ENCODE results near the gene GALNTL6.

The GALNTL6 gene

DNA sequence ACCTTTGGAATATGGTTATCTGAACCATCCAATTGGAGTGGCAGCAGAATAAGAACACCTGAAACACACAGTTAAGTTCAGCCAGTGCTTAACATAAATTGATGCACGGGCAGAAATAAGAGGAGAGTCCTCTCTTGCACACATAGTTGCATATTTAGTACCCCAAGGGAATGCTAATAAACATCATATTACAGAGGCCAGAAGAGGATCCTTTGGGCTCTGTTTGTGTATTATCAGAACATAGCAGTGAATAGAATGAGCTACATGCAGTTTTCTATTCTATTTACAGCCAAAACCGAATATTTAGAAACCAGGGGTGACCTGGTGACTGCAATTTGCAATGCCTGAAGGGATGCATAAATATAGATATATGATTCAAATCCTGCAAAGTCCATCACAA lies 1054.6 kb downstream of the GALNTL6 start:
- no peak overlapping the region for H3K4me3 ChIP-seq (ENCODE audit: control insufficient read depth, low read depth, low read length)
- TF ChIP-seq, protein P1, sequence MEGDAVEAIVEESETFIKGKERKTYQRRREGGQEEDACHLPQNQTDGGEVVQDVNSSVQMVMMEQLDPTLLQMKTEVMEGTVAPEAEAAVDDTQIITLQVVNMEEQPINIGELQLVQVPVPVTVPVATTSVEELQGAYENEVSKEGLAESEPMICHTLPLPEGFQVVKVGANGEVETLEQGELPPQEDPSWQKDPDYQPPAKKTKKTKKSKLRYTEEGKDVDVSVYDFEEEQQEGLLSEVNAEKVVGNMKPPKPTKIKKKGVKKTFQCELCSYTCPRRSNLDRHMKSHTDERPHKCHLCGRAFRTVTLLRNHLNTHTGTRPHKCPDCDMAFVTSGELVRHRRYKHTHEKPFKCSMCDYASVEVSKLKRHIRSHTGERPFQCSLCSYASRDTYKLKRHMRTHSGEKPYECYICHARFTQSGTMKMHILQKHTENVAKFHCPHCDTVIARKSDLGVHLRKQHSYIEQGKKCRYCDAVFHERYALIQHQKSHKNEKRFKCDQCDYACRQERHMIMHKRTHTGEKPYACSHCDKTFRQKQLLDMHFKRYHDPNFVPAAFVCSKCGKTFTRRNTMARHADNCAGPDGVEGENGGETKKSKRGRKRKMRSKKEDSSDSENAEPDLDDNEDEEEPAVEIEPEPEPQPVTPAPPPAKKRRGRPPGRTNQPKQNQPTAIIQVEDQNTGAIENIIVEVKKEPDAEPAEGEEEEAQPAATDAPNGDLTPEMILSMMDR (IDR thresholded peaks at IDR 0.05; ENCODE audit: control insufficient read depth, insufficient read depth, low read depth, low read length, missing control alignments) = no peak
- DNase-seq (ENCODE audit: low read depth) = no peak

DNA sequence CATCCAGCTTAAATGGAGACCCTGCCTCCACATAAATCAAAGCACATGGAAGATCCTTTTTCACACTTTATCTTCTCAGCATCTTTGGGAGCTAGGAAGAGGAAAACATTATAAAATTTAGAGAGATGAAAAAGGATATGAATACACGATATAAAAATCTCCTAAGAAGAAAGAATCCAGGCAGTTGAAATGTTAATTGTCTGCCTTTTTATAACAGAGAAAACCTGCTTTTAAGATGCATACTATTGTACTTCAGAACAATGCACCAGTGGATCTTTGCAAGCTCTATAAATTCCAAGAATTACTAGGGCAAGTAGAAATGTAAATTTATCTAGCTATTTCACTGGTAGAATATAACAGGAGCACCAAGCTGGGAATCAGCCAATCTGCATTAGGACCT lies 1055.1 kb downstream of the GALNTL6 start:
- TF ChIP-seq, protein P1 (IDR thresholded peaks at IDR 0.05; ENCODE audit: control insufficient read depth, insufficient read depth, low read depth, low read length, missing control alignments) = no peak
- DNase-seq (ENCODE audit: low read depth) = no peak
- H3K4me3 ChIP-seq (ENCODE audit: control insufficient read depth, low read depth, low read length) = no peak overlapping the region

DNA sequence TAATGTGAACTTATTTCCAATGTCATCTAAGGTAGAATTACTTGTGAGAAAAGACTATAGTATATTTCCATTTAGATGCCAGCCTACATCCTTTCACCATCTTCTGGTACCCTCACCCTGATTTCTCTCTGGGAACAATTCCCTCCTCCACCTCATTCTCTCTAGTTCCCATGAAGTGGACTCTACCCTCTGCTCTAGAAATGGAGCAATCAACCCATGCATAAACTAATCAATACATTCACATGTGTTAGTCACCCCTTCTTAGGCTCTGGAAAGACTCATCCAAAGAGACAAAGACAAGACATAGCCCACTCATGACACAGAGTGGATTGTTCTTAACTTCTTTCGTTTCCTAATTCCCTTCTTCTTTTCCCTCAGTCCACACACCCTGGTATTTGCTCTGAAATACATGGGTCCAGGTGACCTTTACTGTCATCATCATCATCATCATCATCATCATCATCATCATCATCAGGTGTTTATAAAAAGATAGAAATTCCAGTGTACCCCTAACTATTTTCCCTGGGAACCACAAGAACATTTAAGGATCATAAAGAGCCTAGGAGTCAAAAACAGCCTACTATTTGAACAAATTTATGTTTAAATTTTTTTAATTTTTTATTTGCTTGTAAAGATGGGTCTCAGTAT lies 1056.5 kb downstream of the GALNTL6 start:
- H3K4me3 ChIP-seq (ENCODE audit: control insufficient read depth, low read depth, low read length) = no peak overlapping the region
- TF ChIP-seq, protein P1 (IDR thresholded peaks at IDR 0.05; ENCODE audit: control insufficient read depth, insufficient read depth, low read depth, low read length, missing control alignments) = no peak
- no peak for DNase-seq (ENCODE audit: low read depth)

DNA sequence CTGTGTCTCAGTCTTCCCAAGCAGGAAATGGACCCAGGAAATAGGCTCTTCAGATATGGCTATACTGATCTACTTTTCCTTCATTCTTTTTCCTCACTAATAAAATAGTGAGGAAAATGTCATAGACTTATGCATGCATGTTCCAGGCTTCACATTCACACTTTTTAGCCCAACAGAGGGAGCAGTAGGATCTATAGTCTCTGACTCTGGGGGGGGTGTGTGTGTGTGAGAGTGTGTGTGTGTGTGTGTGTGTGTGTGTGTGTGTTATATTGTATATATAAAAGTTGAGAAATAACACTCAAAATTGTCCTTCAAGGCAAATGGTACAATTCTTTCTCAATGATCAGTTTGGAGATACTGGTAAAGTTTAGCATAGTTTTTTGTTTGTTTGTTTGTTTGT lies 1058.2 kb downstream of the GALNTL6 start:
- no peak for DNase-seq (ENCODE audit: low read depth)
- TF ChIP-seq, protein P1 (IDR thresholded peaks at IDR 0.05; ENCODE audit: control insufficient read depth, insufficient read depth, low read depth, low read length, missing control alignments) = no peak

DNA sequence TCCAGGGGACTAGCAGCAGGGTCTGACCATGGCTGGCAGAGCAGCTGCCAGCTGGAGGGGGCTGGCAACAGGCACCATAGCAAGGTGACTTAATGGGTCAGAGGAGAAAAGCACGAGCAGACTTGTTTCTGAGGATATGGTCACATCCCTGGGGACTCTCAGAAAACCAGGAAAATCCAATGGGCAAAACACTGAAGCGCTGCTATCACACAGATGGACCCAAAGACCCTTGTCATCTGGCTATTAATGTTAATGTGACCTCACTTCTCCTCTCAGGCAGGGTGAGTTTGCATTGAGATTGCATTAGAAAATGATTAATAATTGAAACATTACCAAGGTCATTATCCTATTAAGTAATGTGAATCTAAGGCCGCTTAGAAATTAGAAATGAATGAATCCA lies 1061.7 kb downstream of the GALNTL6 start:
- H3K4me3 ChIP-seq (ENCODE audit: control insufficient read depth, low read depth, low read length) = no peak overlapping the region
- no peak for DNase-seq (ENCODE audit: low read depth)
- TF ChIP-seq, protein P1 (IDR thresholded peaks at IDR 0.05; ENCODE audit: control insufficient read depth, insufficient read depth, low read depth, low read length, missing control alignments) = no peak

More for the DNA sequence above, 1058.2 kb downstream of the GALNTL6 start:
- no peak overlapping the region for H3K4me3 ChIP-seq (ENCODE audit: control insufficient read depth, low read depth, low read length)

DNA sequence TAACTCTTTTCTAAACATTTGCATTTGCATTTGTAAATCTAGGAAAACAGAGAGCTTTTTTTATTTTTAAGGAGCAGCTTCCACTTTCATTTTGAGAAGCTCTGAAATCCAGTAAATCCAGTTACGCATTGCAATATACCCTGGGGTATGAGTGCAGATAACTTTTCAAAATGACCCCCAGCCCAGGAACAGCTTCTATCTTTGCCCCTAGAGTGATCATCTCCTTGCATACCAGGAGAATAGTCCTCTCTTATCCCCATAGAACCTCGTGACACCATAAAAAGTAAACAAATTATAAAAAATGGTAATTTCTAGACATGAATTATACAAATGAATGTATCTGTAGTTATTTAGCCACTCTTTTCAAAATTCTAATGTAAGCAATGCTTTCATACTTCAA lies 1063.2 kb downstream of the GALNTL6 start:
- TF ChIP-seq, protein P1 (IDR thresholded peaks at IDR 0.05; ENCODE audit: control insufficient read depth, insufficient read depth, low read depth, low read length, missing control alignments) = no peak
- H3K4me3 ChIP-seq (ENCODE audit: control insufficient read depth, low read depth, low read length) = no peak overlapping the region
- no peak for DNase-seq (ENCODE audit: low read depth)
